GM18526 (cell line): ENCODE results near the gene BCL6B.

ENCODE experiments used
- POLR2A ChIP-seq: IDR thresholded peaks from 3 replicates; pipeline ENCODE4 v1.6.1; 2011; ENCODE audit not compliant: insufficient read length; ENCODE audit errors: extremely low read depth

Gene BCL6B

GRCh38 chr17:7003745-7004144 is 19.1 kb upstream of the BCL6B start:
- TF ChIP-seq POLR2A: no peak

- no peak for TF ChIP-seq POLR2A
These were observed 18.2 kb upstream of the BCL6B start for GRCh38 chr17:7004398-7005253.

GRCh38 chr17:7005716-7006115 is 17.1 kb upstream of the BCL6B start:
- no peak for TF ChIP-seq POLR2A

GRCh38 chr17:7007143-7007542 is 15.7 kb upstream of the BCL6B start:
- TF ChIP-seq POLR2A: no peak

- TF ChIP-seq POLR2A: no peak
These were observed 12.3 kb upstream of the BCL6B start for GRCh38 chr17:7010523-7010922.

- TF ChIP-seq POLR2A: no peak
These were observed 11.4 kb upstream of the BCL6B start for GRCh38 chr17:7011415-7011814.

- TF ChIP-seq POLR2A: no peak
These were observed 11.0 kb upstream of the BCL6B start for GRCh38 chr17:7011942-7012254.

- peak; percentile 83 for TF ChIP-seq POLR2A
These were observed 8.4 kb upstream of the BCL6B start for GRCh38 chr17:7014261-7014994.

- peak; percentile 67 for TF ChIP-seq POLR2A
These were observed 7.6 kb upstream of the BCL6B start for GRCh38 chr17:7014995-7015958.

GRCh38 chr17:7016418-7016817 is 6.4 kb upstream of the BCL6B start:
- TF ChIP-seq POLR2A: no peak

GRCh38 chr17:7016886-7017826 is 5.7 kb upstream of the BCL6B start:
- no peak for TF ChIP-seq POLR2A

- TF ChIP-seq POLR2A: no peak
These were observed 5.0 kb upstream of the BCL6B start for GRCh38 chr17:7017827-7018200.

GRCh38 chr17:7018331-7018964 is 4.4 kb upstream of the BCL6B start:
- TF ChIP-seq POLR2A: no peak

GRCh38 chr17:7019367-7019766 is 3.5 kb upstream of the BCL6B start:
- no peak for TF ChIP-seq POLR2A
